Prostate gland (tissue), 2 donors: Measurements from ENCODE around the gene CARD19.

Experiments used
- CTCF ChIP-seq, 4 experiments: fragments of 200-600 bp in 2 of 4; fragments of 450-650 bp in 2 of 4; sonication (generic) in 2 of 4; IDR thresholded peaks; 1 replicate in 3 of 4; 2 replicates in 1 of 4; pipeline ENCODE4 v1.5.1; 2016 to 2019; ENCODE audit warnings: antibody characterized with exemption in 4 of 4, mild to moderate bottlenecking in 2 of 4, moderate library complexity in 2 of 4
- POLR2AphosphoS5 ChIP-seq: sonication (generic); formaldehyde crosslinking; IDR thresholded peaks from one replicate; pipeline ENCODE4 v1.6.1; 2017; ENCODE audit warnings: antibody characterized with exemption

- no peak for TF ChIP-seq CTCF (IDR thresholded peaks at IDR 0.05)
- no peak for TF ChIP-seq POLR2AphosphoS5
Measured at GRCh38 chr9:93089024-93089423, 7.0 kb upstream of the CARD19 start.
